ENCODE measurements around the gene COX15.

- TF ChIP-seq CTCF (IDR thresholded peaks at IDR 0.05) (no peak), NR3C1 (IDR thresholded peaks at IDR 0.05) (no peak), EP300 (IDR thresholded peaks at IDR 0.05) (no peak)
Measured at GRCh38 chr10:99685597-99685967, 46.3 kb downstream of the COX15 start.

All from A549 (cell line).